ENCODE measurements around the gene C6orf163.

Gene C6orf163

GRCh38 chr6:87346700-87347099, 2.1 kb downstream of the C6orf163 start:
- Histone ChIP-seq H3K27me3 (ENCODE audit: control insufficient read depth, low read length) (no peaks in the 10 kb centered on the region), H3K36me3 (ENCODE audit: control insufficient read depth, low read length) (no peaks in the 10 kb centered on the region), H3K9me3 (ENCODE audit: control insufficient read depth, insufficient read depth, low read length) (no peaks in the 10 kb centered on the region), H4K20me1 (ENCODE audit: control insufficient read depth, insufficient read depth, low read depth, low read length) (no peaks in the 10 kb centered on the region), H3K4me2 (ENCODE audit: low read length) (no peak overlapping the region), H3K4me3 (ENCODE audit: low read length) (no peak overlapping the region), H3K9me2 (replicated peaks; ENCODE audit: control insufficient read depth, low read length) (no peaks in the 10 kb centered on the region), H3F3A (ENCODE audit: control insufficient read depth, insufficient read depth) (no peaks in the 10 kb centered on the region), H3K27ac (ENCODE audit: low read depth, low read length) (no peak overlapping the region), H3K79me2 (ENCODE audit: control insufficient read depth, low read length) (no peaks in the 10 kb centered on the region), H3K4me1 (ENCODE audit: control insufficient read depth, low read length) (no peaks in the 10 kb centered on the region)
- TF ChIP-seq EZH2phosphoT487 (IDR thresholded peaks at IDR 0.05; ENCODE audit: borderline replicate concordance, low read length) (no peak), CTCF (IDR thresholded peaks at IDR 0.05; ENCODE audit: low read depth, low read length, poor library complexity, severe bottlenecking) (no peak)

- no peaks in the 10 kb centered on the region for H3K9me3 ChIP-seq (ENCODE audit: control insufficient read depth, insufficient read depth, low read length)
- no peaks in the 10 kb centered on the region for H3K36me3 ChIP-seq (ENCODE audit: control insufficient read depth, low read length)
- H3F3A ChIP-seq (ENCODE audit: control insufficient read depth, insufficient read depth): no peaks in the 10 kb centered on the region
- no peaks in the 10 kb centered on the region for H3K9me2 ChIP-seq (replicated peaks; ENCODE audit: control insufficient read depth, low read length)
- H3K79me2 ChIP-seq (ENCODE audit: control insufficient read depth, low read length): no peaks in the 10 kb centered on the region
- no peaks in the 10 kb centered on the region for H3K27me3 ChIP-seq (ENCODE audit: control insufficient read depth, low read length)
- no peaks in the 10 kb centered on the region for H4K20me1 ChIP-seq (ENCODE audit: control insufficient read depth, insufficient read depth, low read depth, low read length)
- no peak overlapping the region for H3K4me2 ChIP-seq (ENCODE audit: low read length)
- no peak overlapping the region for H3K27ac ChIP-seq (ENCODE audit: low read depth, low read length)
- no peak overlapping the region for H3K4me3 ChIP-seq (ENCODE audit: low read length)
- H3K4me1 ChIP-seq (ENCODE audit: control insufficient read depth, low read length): no peaks in the 10 kb centered on the region
- TF ChIP-seq CTCF (IDR thresholded peaks at IDR 0.05; ENCODE audit: low read depth, low read length, poor library complexity, severe bottlenecking) (no peak), EZH2phosphoT487 (IDR thresholded peaks at IDR 0.05; ENCODE audit: borderline replicate concordance, low read length) (no peak)
Observed at GRCh38 chr6:87349896-87350295, 5.3 kb downstream of the C6orf163 start.

GRCh38 chr6:87350516-87350915, 5.9 kb downstream of the C6orf163 start:
- TF ChIP-seq EZH2phosphoT487 (IDR thresholded peaks at IDR 0.05; ENCODE audit: borderline replicate concordance, low read length) (no peak), CTCF (IDR thresholded peaks at IDR 0.05; ENCODE audit: low read depth, low read length, poor library complexity, severe bottlenecking) (no peak)

GRCh38 chr6:87351583-87351982, 7.0 kb downstream of the C6orf163 start:
- Histone ChIP-seq H3K36me3 (ENCODE audit: control insufficient read depth, low read length) (no peaks in the 10 kb centered on the region), H3K9me2 (replicated peaks; ENCODE audit: control insufficient read depth, low read length) (no peaks in the 10 kb centered on the region)

More at GRCh38 chr6:87350516-87350915, 5.9 kb downstream of the C6orf163 start:
- H3K79me2 ChIP-seq (ENCODE audit: control insufficient read depth, low read length): no peaks in the 10 kb centered on the region
- H3K4me2 ChIP-seq (ENCODE audit: low read length): no peak overlapping the region
- no peaks in the 10 kb centered on the region for H3K36me3 ChIP-seq (ENCODE audit: control insufficient read depth, low read length)
- no peaks in the 10 kb centered on the region for H3F3A ChIP-seq (ENCODE audit: control insufficient read depth, insufficient read depth)
- H3K4me1 ChIP-seq (ENCODE audit: control insufficient read depth, low read length): no peaks in the 10 kb centered on the region
- H3K9me3 ChIP-seq (ENCODE audit: control insufficient read depth, insufficient read depth, low read length): no peaks in the 10 kb centered on the region
- no peaks in the 10 kb centered on the region for H4K20me1 ChIP-seq (ENCODE audit: control insufficient read depth, insufficient read depth, low read depth, low read length)
- H3K9me2 ChIP-seq (replicated peaks; ENCODE audit: control insufficient read depth, low read length): no peaks in the 10 kb centered on the region
- no peaks in the 10 kb centered on the region for H3K27me3 ChIP-seq (ENCODE audit: control insufficient read depth, low read length)
- no peak overlapping the region for H3K27ac ChIP-seq (ENCODE audit: low read depth, low read length)
- no peak overlapping the region for H3K4me3 ChIP-seq (ENCODE audit: low read length)

More at GRCh38 chr6:87351583-87351982, 7.0 kb downstream of the C6orf163 start:
- Histone ChIP-seq H3K27me3 (ENCODE audit: control insufficient read depth, low read length) (no peaks in the 10 kb centered on the region), H3K79me2 (ENCODE audit: control insufficient read depth, low read length) (no peaks in the 10 kb centered on the region), H3K4me3 (ENCODE audit: low read length) (no peak overlapping the region), H4K20me1 (ENCODE audit: control insufficient read depth, insufficient read depth, low read depth, low read length) (no peaks in the 10 kb centered on the region), H3K4me1 (ENCODE audit: control insufficient read depth, low read length) (no peaks in the 10 kb centered on the region), H3K9me3 (ENCODE audit: control insufficient read depth, insufficient read depth, low read length) (no peaks in the 10 kb centered on the region), H3K27ac (ENCODE audit: low read depth, low read length) (no peak overlapping the region), H3K4me2 (ENCODE audit: low read length) (no peak overlapping the region), H3F3A (ENCODE audit: control insufficient read depth, insufficient read depth) (no peaks in the 10 kb centered on the region)
- TF ChIP-seq CTCF (IDR thresholded peaks at IDR 0.05; ENCODE audit: low read depth, low read length, poor library complexity, severe bottlenecking) (no peak), EZH2phosphoT487 (IDR thresholded peaks at IDR 0.05; ENCODE audit: borderline replicate concordance, low read length) (no peak)
